ENCODE results near the gene GREB1.

GREB1 gene

DNA sequence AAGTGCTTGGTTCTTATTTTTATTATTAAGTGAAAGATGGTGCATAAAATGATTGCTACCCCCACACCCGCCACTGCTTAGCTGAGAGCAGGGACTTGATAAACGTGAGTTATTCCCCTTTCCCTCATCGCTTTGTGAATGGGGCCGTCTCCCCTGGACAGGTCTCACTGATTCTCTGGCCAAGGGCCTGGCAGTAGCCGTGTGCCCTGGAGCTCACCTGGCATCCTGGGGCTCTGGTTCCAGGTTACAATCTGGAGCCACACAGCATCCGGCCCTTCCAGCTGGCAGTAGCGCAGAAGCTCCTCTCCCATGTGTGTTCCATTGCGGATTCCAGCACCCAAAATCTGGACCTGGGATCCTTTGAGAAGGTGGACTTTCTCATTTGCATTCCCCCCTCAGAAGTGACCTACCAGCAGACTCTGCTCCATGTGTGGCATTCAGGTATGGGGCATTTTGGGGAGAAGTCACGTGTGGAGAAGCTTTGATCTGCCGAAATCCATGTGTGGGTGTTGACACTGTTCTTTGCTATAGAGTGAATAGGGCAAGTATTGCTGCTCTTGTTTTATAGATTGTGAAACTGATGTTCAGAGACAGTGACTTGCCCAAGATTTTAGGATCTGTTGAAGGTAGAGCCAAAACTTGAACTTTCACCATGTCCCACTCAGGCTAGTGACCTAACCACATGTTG is 63.8 kb downstream of the GREB1 start:
- TF ChIP-seq, protein P1, sequence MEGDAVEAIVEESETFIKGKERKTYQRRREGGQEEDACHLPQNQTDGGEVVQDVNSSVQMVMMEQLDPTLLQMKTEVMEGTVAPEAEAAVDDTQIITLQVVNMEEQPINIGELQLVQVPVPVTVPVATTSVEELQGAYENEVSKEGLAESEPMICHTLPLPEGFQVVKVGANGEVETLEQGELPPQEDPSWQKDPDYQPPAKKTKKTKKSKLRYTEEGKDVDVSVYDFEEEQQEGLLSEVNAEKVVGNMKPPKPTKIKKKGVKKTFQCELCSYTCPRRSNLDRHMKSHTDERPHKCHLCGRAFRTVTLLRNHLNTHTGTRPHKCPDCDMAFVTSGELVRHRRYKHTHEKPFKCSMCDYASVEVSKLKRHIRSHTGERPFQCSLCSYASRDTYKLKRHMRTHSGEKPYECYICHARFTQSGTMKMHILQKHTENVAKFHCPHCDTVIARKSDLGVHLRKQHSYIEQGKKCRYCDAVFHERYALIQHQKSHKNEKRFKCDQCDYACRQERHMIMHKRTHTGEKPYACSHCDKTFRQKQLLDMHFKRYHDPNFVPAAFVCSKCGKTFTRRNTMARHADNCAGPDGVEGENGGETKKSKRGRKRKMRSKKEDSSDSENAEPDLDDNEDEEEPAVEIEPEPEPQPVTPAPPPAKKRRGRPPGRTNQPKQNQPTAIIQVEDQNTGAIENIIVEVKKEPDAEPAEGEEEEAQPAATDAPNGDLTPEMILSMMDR (IDR thresholded peaks at IDR 0.05; ENCODE audit: low read depth, low read length), result no peak
- DNase-seq (ENCODE audit: extremely low read depth, low read depth), result no peak

DNA sequence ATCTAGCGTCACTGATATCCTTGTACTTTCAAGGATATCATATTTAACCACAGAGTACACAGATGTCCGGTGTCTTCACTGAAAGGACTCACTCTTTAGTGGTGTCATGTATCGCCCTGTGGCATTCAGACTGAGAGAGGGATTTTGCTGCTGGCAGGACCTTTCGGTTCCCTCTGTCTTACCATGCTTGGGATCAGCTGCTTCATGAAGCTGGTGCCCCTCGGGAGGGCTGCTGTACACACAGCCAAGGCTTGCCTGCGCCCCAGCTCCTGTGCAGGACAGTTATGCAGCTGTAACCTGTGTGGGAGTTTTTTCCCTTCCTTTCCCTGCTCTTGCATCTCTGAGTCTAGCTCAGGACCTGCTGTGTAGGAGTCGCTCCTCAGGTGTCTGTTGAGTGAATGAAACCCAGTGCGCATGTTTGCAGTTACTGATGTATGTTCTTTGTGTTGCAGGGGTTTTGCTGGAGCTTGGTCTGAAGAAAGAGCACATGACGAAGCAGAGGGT is 64.4 kb downstream of the GREB1 start:
- TF ChIP-seq, protein P1 (IDR thresholded peaks at IDR 0.05; ENCODE audit: low read depth, low read length), result no peak
- no peak for DNase-seq (ENCODE audit: extremely low read depth, low read depth)

- TF ChIP-seq, protein P1 (IDR thresholded peaks at IDR 0.05; ENCODE audit: low read depth, low read length), result no peak
- no peak for DNase-seq (ENCODE audit: extremely low read depth, low read depth)
These were observed 68.8 kb downstream of the GREB1 start for GRCh38 chr2:11602563-11603204.

- TF ChIP-seq, protein P1 (IDR thresholded peaks at IDR 0.05; ENCODE audit: low read depth, low read length), result no peak
- no peak for DNase-seq (ENCODE audit: extremely low read depth, low read depth)
These were observed 76.9 kb downstream of the GREB1 start for GRCh38 chr2:11610624-11611242.

- no peak for DNase-seq (ENCODE audit: extremely low read depth, low read depth)
- TF ChIP-seq, protein P1 (IDR thresholded peaks at IDR 0.05; ENCODE audit: low read depth, low read length), result no peak
These were observed 77.4 kb downstream of the GREB1 start for GRCh38 chr2:11611251-11611650.

- no peak for DNase-seq (ENCODE audit: extremely low read depth, low read depth)
- TF ChIP-seq, protein P1 (IDR thresholded peaks at IDR 0.05; ENCODE audit: low read depth, low read length), result no peak
These were observed 78.8 kb downstream of the GREB1 start for GRCh38 chr2:11612553-11613215.
